Naive B cell (primary cell): Measurements from ENCODE around the gene SPATA16. TPM values are rescaled to one million over a fixed set of nuclear protein-coding genes. Genes with fewer than 3 reads are reported as not detected.

ENCODE experiments used
- ATAC-seq, 2 donors: fragments of 150-1000 bp; cut with Tn5 transposase; 2 replicates each; pipeline ENCODE4 v1.10.0; 2021; ENCODE audit warnings: low read depth in 2 of 2, mild to moderate bottlenecking in 2 of 2, moderate library complexity in 2 of 2
- DNase-seq: peaks from one replicate; pipeline ENCODE4 v3.0.0; 2022
- H3K27ac Mint-ChIP-seq, 6 donors: one replicate each; pipeline ENCODE4 v1.8.0; 2020 to 2022; ENCODE audit warnings: mild to moderate bottlenecking in 6 of 6, mixed read lengths in 6 of 6, moderate library complexity in 5 of 6, inconsistent platforms in 2 of 6
- H3K27me3 Mint-ChIP-seq, 3 donors: one replicate each; pipeline ENCODE4 v1.8.0; 2021 to 2022; ENCODE audit warnings: mixed read lengths in 3 of 3, mild to moderate bottlenecking in 1 of 3
- H3K36me3 Mint-ChIP-seq, 2 donors: one replicate each; pipeline ENCODE4 v1.8.0; 2020 to 2022; ENCODE audit warnings: mixed read lengths in 2 of 2, inconsistent platforms in 1 of 2, mild to moderate bottlenecking in 1 of 2
- H3K4me1 Mint-ChIP-seq, 3 donors: one replicate each; pipeline ENCODE4 v1.8.0; 2020 to 2022; ENCODE audit warnings: mixed read lengths in 3 of 3, inconsistent platforms in 1 of 3, mild to moderate bottlenecking in 1 of 3, moderate library complexity in 1 of 3
- H3K4me3 Mint-ChIP-seq, 8 donors: one replicate each; pipeline ENCODE4 v1.8.0; 2020 to 2022; ENCODE audit warnings: mild to moderate bottlenecking in 8 of 8, mixed read lengths in 8 of 8, moderate library complexity in 8 of 8, inconsistent platforms in 2 of 8
- H3K9me3 Mint-ChIP-seq, 7 donors: one replicate each; pipeline ENCODE4 v1.8.0; 2020 to 2022; ENCODE audit warnings: mixed read lengths in 7 of 7, mild to moderate bottlenecking in 5 of 7, inconsistent platforms in 2 of 7, moderate library complexity in 1 of 7
- polyA plus RNA-seq, 6 donors: library from polyadenylated mRNA; unstranded; fragments of 300-500 nt; fragmentation: Illumina TruSeq; gene quantifications; one replicate each; pipeline ENCODE4 v1.2.3, GENCODE V29; 2021; ENCODE audit warnings: low read depth in 6 of 6

The SPATA16 gene
- polyA plus RNA-seq, 6 donors from 2014 or later = not detected

DNA sequence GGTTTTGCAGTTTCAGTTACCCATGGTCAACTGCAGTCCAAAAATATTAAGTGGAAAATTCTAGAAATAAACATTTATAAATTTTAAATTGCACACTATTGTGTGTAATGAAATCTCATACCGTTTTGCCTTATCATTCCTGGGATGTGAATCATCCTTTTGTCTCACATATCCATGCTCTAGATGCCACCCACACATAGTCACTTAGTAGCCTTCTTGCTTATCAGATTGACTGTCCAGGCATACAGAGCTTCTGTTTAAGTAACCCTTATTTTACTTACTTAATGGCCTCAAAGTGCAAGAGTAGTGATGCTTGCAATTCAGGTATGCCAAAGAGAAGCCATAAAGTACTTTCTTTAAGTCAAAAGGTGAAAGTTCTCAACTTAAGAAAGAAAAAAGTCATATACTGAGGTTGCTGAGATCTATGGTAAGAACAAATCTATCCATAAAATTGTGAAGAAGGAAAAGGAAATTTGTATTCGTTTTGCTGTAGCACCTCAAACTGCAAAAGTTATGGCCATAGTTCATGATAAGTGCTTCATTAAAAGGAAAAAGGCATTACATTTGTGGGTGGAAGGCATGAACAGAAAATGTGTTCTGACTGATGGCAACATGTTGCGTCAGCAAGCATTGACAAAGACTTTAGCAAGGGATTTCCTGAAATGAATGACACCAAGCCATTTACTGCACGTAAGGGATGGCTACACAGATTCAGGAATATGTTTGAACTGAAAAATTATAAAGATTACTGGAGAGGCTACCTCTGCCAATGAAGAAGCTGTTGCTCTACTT, 43.8 kb downstream of the SPATA16 start:
- H3K27ac Mint-ChIP-seq = no peak overlapping the region
- peaks cover 0 to 10% (median 4%) of the 10 kb centered on the region in 7 donors for H3K9me3 Mint-ChIP-seq
- DNase-seq (no peak), ATAC-seq (no peak)
- H3K36me3 Mint-ChIP-seq = no peaks in the 10 kb centered on the region
- no peaks in the 10 kb centered on the region for H3K27me3 Mint-ChIP-seq
- H3K4me3 Mint-ChIP-seq = no peak overlapping the region
- H3K4me1 Mint-ChIP-seq = no peaks in the 10 kb centered on the region

DNA sequence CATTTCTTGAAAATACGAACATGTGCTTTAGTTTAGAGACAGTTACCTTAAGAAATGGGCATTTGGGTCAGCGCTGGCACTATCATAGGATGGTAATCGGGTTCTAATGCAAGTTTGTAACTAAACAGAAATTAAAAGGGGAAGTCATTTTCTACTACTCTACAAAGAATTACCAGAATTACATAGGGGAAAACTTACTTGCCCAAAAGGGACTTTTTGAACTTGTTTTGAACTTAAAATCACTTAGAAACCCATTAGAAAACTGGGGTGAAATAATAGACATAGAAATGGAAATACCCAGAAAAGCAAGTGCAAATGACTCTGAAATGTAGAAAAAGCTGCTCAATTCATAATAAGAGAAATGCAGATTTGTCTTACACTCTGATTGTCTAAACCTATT, 44.9 kb downstream of the SPATA16 start:
- Mint-ChIP-seq H3K36me3 (no peaks in the 10 kb centered on the region), H3K9me3 (peaks cover 0 to 4% (median 0%) of the 10 kb centered on the region in 7 donors), H3K27me3 (no peaks in the 10 kb centered on the region), H3K27ac (no peak overlapping the region), H3K4me1 (no peaks in the 10 kb centered on the region), H3K4me3 (no peak overlapping the region)
- ATAC-seq (no peak), DNase-seq (no peak)

DNA sequence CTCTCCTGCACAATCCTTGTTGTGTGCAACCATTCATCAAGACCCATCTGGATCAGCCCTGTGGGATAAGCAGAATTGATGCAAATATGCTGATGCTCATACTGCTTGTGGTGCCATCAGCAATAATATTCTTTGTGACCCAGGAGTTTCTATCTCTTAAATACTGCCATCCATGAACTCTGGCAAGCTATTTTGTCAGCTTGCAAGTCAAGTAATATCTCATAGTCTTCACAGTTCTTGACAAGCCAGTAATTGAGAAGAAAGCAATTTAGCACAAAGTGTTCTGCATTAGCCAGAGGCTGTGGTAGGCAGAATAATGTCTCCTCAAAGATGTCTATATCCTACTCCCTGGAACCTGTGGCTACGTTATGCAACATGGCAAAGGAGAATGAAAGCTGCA, 49.0 kb downstream of the SPATA16 start:
- Mint-ChIP-seq H3K4me1 (no peaks in the 10 kb centered on the region), H3K36me3 (no peaks in the 10 kb centered on the region), H3K4me3 (no peak overlapping the region), H3K9me3 (peaks cover 0 to 7% (median 4%) of the 10 kb centered on the region in 7 donors), H3K27me3 (no peaks in the 10 kb centered on the region), H3K27ac (no peak overlapping the region)
- no peak for DNase-seq
- ATAC-seq = no peak

DNA sequence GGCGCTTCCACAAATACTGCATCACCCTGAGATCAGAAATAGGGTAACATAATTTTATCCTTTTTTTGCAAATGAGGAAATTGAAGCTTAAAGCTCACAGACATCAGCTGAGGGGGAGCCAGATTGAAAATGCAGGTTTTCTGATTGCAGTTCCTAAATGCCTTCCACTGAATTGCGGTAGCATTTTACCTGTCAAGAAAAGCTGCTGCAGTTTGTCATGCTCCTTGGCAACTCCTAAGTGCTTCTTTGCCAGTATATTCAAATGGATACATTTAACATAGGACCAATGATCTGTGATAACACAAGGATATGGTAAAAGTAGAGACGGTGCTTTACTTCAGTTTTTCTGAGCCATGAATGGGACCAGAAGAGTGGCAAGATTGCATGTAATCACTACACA, 50.5 kb downstream of the SPATA16 start:
- ATAC-seq (no peak), DNase-seq (no peak)
- Mint-ChIP-seq H3K27me3 (no peaks in the 10 kb centered on the region), H3K9me3 (peaks cover 0 to 16% (median 4%) of the 10 kb centered on the region in 7 donors), H3K4me3 (no peak overlapping the region), H3K36me3 (no peaks in the 10 kb centered on the region), H3K4me1 (no peaks in the 10 kb centered on the region), H3K27ac (no peak overlapping the region)

DNA sequence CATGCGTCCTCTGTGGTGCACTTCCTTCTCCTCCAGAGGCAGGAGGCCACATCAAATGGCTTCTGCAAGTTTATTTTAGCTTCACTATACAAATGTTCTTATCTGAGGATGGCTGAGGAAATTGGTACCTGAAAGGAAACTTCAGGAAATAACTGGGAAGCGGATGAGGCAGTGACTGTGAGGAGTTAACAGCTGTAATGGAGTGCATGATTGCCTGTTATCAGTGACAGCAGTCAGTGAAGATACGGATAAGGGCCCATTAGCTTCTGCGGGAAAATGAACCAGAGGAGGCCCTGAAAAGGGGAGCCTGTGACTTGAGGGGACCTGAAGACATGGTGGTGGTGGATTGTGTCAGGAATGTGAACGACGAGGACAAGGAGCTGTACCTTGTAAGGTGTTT, 51.8 kb downstream of the SPATA16 start:
- ATAC-seq (no peak), DNase-seq (no peak)
- no peak overlapping the region for H3K4me3 Mint-ChIP-seq
- H3K36me3 Mint-ChIP-seq = no peaks in the 10 kb centered on the region
- no peaks in the 10 kb centered on the region for H3K27me3 Mint-ChIP-seq
- H3K4me1 Mint-ChIP-seq = no peaks in the 10 kb centered on the region
- no peak overlapping the region for H3K27ac Mint-ChIP-seq
- peaks cover 0 to 23% (median 10%) of the 10 kb centered on the region in 7 donors for H3K9me3 Mint-ChIP-seq

DNA sequence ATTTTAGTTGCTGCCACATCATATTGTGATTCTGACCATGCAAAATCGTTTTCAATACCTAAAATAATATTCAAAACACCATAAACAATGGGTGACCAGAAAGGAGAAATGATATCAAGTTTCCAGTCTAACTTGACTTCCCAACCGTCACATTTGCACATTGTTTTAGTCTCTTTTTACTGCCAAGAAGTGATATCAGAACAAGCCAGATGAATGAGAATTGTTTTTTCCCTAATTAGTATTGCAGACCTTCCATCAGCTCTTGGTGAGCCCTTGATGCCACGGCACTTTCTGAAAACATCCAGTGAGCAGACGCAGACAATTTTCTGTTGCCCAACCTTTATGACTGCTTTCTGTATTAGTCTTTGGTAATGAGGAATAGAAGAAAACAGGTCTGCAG, 62.5 kb downstream of the SPATA16 start:
- Mint-ChIP-seq H3K27me3 (no peaks in the 10 kb centered on the region), H3K9me3 (peaks cover 0 to 14% (median 4%) of the 10 kb centered on the region in 7 donors), H3K4me3 (no peak overlapping the region), H3K36me3 (no peaks in the 10 kb centered on the region), H3K27ac (no peak overlapping the region), H3K4me1 (no peaks in the 10 kb centered on the region)
- ATAC-seq (no peak), DNase-seq (no peak)

DNA sequence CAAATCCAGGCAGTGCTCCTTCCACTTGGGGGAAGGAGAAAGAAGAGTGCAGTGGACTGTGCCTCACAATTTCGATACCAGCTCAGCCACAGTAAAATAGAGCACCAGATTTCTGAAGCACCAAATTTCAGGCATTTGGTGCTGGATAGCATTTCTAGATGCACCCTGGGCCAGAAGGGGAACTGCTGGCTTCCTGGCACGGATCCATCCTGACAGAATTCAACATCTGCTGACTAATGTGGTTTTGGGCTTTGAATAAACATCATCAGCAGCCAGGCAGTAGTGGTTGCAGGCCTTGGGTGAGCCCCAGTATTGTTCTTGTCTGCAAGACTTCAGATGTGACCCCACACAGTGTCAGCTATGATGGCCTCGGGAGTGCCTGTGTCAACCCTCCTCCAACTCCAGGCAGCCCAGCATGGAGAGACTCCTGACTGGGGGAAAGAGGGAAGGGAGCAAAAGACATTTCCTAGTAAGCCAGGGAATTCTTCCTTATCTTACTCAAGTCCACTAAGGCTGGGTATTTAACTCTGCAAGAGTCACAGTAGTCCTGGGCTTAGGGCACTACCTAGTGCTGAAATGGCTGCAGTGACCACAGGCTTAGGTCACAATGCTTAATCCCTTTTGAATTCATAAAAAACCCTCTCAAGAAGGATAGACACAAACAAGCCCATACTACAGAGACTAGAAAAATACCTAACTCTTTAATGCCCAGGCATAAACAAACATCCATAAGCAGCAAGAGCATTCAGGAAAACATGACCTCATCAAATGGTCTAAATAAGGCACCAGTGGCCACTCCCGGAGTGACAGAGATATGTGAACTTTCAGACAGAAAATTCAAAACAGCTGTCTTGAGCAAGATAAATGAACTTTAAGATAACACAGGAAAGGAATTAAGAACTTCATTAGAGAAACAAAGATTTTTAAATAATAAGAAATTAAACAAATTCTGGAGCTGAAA, 74.7 kb downstream of the SPATA16 start:
- Mint-ChIP-seq H3K9me3 (peaks cover 0 to 13% (median 4%) of the 10 kb centered on the region in 7 donors), H3K4me1 (no peaks in the 10 kb centered on the region), H3K27ac (no peak overlapping the region), H3K27me3 (no peaks in the 10 kb centered on the region), H3K36me3 (peaks cover 0 to 4% of the 10 kb centered on the region in 2 donors), H3K4me3 (no peak overlapping the region)
- ATAC-seq (no peak), DNase-seq (no peak)

DNA sequence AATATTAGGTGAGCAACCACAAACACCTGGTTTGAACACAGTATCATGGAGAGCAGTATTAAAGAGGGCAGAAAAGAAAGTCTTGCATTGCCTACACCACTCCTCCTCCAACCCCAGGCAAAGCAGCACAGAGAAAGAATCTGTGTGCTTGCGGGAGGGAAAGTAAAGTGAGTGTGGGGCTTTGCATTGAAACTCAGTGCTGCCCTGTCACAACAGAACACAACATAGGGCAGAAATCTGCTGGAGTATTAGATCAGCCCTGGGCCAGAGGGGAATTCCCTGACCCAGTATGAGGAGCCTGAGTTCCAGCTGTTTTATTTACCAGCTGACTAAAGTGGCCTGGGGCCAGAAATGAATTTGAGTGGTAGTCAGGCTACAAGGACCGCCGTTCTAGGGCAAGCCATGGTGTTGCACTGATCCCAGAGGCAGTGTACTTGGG, 75.5 kb downstream of the SPATA16 start:
- Mint-ChIP-seq H3K36me3 (peaks cover 0 to 4% of the 10 kb centered on the region in 2 donors), H3K4me3 (no peak overlapping the region), H3K27me3 (no peaks in the 10 kb centered on the region), H3K9me3 (peaks cover 0 to 13% (median 2%) of the 10 kb centered on the region in 7 donors), H3K4me1 (no peaks in the 10 kb centered on the region), H3K27ac (no peak overlapping the region)
- ATAC-seq (no peak), DNase-seq (no peak)

DNA sequence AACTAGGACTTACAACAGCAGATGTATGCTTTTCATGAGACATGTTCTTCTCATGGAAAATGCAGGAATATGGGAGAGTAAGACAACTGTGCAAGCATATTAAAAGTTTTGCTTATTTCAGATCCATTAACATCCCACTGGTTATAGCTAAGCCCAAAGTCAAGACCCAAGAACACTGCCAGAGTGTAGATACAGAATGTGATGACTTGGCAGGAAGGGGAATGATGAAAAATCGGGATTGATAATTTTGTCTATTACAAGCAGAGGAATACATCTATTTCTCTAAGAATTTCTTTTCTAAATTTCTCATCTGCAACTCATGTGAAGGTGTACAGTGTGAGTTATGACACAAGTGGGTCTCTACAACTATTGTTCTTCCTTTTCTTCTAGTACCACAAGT, 76.4 kb downstream of the SPATA16 start:
- H3K27me3 Mint-ChIP-seq = no peaks in the 10 kb centered on the region
- ATAC-seq (no peak), DNase-seq (no peak)
- no peak overlapping the region for H3K4me3 Mint-ChIP-seq
- H3K4me1 Mint-ChIP-seq = no peaks in the 10 kb centered on the region
- peaks cover 0 to 12% (median 2%) of the 10 kb centered on the region in 7 donors for H3K9me3 Mint-ChIP-seq
- no peak overlapping the region for H3K27ac Mint-ChIP-seq
- H3K36me3 Mint-ChIP-seq = peaks cover 0 to 4% of the 10 kb centered on the region in 2 donors

DNA sequence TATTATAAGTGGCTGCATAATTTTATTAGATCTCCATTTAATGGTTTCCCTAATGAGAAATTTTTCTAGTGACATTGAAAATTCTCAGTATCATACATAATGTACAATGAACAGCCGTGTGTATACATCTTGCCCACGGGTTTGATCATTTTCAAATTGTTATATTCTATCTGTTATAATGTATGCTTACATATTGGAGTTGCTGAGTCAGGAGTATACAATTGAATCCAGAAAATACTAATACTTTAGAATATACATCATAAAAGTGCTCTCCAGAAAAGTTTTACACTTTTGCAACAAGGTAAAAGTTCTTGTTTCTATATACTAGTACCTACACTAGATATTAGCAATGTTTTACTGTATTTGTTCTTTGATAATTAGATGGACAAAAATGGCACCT, 82.8 kb downstream of the SPATA16 start:
- Mint-ChIP-seq H3K4me1 (no peaks in the 10 kb centered on the region), H3K27ac (no peak overlapping the region), H3K4me3 (no peak overlapping the region), H3K27me3 (no peaks in the 10 kb centered on the region), H3K9me3 (no peaks in the 10 kb centered on the region), H3K36me3 (no peaks in the 10 kb centered on the region)
- DNase-seq = no peak
- ATAC-seq = no peak

DNA sequence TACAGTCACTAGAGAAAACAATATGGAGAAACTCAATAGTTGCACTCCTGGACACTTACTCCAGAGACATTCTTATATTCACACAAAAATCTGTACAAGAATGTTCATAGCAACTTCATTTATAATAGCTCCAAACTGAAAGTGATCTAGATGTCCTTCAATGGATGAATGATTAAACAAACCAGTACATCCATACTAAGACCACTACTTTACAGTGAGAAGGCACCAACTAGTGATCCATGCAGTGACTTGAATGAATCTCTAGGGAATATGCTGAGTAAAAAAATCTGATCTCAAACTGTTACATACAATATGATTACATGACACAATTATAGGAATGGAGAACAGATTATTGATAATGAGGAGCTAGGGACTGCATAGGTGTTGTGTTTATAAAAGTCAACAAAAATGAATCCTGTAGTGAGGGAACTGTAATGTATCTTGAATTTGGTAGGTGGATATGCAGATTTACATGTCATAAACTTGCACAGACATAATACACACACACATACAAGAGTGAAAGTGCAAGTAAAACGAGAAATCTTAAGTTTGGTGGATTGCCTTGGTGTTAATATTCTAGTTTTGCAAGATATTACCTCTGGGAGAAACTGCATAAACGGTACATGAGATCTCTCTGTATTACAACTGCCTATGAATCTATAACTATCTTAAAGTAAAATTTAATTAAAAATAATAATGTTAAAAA, 85.7 kb downstream of the SPATA16 start:
- Mint-ChIP-seq H3K27ac (no peak overlapping the region), H3K4me1 (no peaks in the 10 kb centered on the region), H3K27me3 (no peaks in the 10 kb centered on the region), H3K4me3 (no peak overlapping the region), H3K9me3 (no peaks in the 10 kb centered on the region), H3K36me3 (no peaks in the 10 kb centered on the region)
- DNase-seq (no peak), ATAC-seq (no peak)

DNA sequence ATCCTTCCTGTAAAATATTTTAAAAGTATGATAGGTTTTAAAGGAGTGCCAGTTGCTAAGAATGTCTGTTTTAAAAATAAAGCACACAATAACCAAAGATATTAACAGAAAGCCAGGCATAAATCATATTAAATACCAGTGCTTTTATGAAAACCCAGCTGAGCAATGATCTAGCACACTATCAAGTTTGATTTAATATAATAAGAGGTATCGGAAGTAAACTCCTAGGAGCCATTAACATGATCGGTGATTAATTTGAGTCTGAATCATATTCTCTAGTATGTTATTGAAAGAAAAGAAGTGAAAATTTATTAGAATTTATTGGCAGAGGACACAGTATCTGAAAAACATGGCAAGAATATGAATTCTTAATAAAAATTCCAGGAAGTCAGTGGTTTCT, 91.7 kb downstream of the SPATA16 start:
- Mint-ChIP-seq H3K27me3 (no peaks in the 10 kb centered on the region), H3K9me3 (peaks cover 0 to under 1% (median 0%) of the 10 kb centered on the region in 7 donors), H3K36me3 (no peaks in the 10 kb centered on the region), H3K4me1 (no peaks in the 10 kb centered on the region), H3K4me3 (no peak overlapping the region), H3K27ac (no peak overlapping the region)
- no peak for DNase-seq
- ATAC-seq = no peak

DNA sequence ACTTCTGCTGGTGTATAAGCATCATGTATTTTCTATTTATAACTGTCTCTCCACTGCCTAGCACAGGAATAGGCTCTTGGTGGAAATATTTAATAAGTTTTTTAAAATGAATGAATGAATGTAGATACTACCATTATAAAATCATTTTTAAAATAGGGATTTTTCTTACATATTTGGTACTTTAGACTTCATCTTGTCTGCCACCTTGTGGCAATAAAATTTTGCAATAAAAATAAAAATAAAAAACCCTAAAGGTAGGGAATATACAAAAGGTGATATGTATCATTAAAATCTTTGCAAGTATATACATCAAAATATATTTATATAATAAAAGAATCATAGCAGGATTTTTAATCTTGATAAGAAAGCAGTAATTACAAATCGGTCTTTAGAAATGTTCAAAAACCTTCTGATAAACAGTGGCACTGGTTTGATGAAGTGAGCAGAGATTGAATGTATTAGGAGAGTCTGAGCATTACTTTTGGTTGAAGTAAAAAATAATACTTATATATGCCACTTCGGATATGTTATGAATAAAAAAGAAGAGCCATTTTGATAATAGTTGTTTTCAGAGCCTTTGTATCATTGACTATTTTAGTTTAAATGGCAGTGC, 95.2 kb downstream of the SPATA16 start:
- Mint-ChIP-seq H3K4me1 (no peaks in the 10 kb centered on the region), H3K27me3 (no peaks in the 10 kb centered on the region), H3K36me3 (no peaks in the 10 kb centered on the region), H3K9me3 (peaks cover 0 to 1% (median 0%) of the 10 kb centered on the region in 7 donors), H3K27ac (no peak overlapping the region), H3K4me3 (no peak overlapping the region)
- no peak for ATAC-seq
- no peak for DNase-seq
